GM18870 (cell line): ENCODE data around the gene AGBL4.

Experiments used
- ATAC-seq: cut with Tn5 transposase; IDR thresholded peaks from one replicate; pipeline ENCODE4 v1.9.1; 2021; ENCODE audit warnings: moderate library complexity; ENCODE audit not compliant: unreplicated experiment

Gene AGBL4

DNA sequence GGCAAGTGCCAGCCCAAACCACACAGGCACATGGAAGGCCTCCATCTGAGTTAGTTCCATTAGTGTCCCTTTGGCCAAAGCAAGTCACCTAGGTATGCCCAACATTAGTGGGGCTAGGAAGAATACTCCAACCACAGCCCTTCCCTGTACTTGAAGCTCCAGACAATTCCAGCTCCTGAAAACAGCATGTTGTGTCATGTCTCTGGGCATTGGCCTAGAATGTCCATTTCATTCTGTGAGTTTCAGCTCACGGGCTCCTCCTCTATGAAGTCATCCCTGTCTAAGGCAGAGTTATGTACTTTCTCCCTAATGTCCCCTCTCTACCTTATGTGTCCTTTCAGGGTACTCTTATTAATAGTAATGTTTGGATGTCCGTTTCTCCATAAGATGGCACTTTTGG, 1455.3 kb downstream of the AGBL4 start:
- no peak for ATAC-seq

DNA sequence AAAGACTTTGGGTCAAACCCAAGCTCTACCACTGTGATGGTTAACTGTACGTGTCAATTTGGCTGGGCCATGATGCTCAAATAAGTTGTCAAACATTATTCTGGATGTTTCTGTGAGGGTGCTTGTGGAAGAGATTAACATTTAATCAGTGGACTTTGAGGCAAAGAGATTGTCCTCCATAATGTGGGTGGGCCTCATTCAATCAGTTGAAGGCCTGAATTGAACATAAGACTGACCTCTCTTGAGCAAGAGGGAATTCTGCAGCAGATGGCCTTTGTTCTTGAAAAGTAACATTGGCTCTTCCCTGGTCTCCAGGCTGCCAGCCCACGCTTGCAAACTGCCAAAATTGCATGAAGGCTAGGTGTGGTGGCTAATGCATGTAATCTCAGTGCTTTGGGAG, 1457.3 kb downstream of the AGBL4 start:
- no peak for ATAC-seq

DNA sequence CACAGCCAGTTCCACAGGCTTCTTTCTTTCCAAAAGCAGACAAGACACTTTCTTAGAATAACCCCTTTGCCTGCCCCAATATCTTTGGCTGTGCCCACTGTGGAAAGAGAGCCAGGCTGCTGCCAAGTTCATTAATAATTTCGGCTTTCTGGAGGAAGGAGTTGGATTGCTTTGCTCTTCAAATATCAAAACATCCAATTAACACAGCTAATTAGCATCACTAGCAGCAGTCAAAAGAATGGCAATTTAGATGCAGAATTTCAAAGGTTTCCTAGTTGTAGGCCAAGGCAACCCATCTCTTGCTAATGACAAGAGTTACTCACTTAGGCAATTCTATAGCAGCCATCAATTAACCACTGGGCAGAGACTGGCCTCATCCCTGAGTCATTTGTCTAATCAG, 1460.7 kb downstream of the AGBL4 start:
- no peak for ATAC-seq

DNA sequence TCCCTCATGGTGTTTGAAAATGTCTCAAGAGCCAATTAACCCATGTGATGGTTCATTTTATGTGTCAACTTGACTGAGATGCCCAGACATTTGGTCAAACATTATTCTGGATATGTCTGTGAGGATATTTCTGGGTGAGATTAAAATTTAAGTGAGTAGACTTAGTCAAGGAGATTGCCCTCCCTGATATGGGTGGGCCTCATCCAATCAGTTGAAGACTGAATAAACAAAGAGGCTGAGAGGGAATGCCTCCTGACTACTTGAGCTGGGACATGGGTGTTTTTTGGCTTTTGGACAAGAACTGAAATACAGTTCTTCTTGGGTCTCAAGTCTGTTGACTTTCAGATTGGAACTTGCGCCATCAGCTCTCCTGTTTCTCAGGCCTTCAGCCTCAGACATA, 1462.3 kb downstream of the AGBL4 start:
- no peak for ATAC-seq

DNA sequence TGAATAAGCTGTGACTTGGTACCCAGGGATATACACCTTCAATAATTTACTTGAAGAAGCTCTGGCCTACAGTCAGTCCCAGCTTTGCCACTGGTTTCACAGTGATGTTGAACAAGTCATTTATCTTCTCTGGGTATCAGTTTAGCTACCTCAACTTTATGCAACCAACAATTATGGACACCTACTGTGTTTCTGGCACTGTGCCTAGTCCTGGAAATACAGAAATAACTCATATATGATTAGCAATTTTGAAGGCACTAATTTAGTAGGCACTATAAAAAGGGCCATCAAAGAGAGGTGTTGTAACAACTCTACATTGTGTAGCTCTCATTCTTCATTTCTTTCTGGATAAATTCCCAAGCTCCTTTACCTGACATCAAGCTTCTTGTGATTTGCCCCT, 1463.2 kb downstream of the AGBL4 start:
- no peak for ATAC-seq

DNA sequence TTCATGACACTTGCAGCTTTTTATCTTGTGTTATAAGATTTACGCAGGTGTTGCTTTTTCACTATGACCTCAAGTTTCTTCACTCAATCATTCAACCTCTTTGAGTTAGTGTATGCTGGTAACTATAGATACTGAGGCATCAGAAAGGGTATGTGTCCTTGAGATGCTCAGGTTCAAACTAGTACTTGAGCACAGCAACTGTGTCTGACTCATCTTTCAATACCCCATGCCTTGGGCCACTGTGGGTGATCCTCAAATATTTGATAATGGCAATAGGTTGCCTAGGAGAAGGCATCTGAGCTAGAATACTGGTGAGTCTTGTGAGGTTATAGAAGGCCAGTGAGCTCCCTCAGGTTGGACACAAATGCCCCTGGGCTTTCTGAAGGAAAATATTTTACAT, 1463.6 kb downstream of the AGBL4 start:
- ATAC-seq = no peak

DNA sequence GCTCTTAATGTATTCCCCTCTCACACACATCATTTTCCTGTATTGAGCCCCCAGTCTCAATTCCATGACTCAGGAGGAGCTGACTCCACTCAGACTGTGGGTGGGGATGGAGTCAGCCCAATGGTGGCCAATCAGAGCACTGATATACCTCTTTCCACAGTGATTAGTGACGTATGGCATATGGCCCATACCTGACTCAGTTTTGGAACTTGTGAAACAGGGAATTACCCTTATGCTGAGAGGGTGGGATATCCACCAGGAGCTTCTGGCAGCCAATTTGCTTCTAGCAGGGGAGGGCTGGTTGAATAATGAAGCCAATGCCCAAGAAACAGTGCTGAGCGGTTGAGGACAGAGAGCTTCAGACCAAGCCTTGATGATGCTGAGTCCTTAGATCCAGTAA, 1465.4 kb downstream of the AGBL4 start:
- ATAC-seq = no peak

DNA sequence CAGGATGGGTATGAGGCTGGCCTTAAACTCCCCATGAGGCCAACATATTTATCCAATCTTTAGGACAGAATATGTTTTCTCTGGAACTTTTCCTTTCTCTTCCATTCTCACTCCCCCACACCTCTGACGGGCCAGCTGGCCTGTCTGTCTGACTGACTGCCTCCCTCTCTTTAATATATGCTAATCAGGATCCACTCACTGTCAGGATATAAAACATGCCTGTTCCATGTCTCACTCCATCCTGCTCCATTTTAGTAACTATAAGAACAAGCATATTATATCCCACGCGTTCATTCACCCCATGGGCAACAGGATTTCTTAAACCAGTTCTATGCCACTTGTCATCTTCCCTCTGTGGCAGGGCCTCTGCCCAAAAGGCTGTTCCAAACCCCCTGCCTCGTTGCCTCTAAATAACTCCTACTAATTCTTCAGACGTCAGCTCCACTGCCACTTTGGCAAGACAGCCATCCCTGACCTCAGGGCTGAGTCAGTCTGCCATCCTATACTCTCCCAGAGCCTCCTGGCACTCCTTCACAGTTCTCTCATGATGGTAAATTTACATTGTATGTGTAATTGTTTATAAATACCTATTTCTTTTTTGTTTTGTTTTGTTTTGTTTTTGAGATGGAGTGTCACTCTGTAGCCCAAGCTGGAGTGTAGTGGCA, 1467.4 kb downstream of the AGBL4 start:
- ATAC-seq = no peak

DNA sequence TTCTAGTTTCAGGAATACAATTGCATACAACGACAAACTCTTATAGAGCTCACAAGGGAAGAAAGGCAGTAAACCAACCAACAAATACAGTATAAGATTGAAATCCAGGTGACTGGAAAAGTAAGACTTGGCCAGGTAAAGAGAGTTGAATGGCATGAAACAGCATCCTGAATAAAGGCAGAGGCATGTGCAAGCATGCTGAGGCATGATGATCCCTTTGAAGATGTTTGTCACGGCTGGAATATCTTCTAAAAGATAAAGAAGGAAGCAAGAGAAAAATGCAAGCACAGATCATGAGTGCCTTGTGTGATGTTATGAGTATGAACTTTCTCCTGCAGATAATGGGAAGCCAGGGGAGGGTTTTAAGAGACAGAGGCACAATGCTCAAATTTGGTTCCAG, 1468.5 kb downstream of the AGBL4 start:
- no peak for ATAC-seq

DNA sequence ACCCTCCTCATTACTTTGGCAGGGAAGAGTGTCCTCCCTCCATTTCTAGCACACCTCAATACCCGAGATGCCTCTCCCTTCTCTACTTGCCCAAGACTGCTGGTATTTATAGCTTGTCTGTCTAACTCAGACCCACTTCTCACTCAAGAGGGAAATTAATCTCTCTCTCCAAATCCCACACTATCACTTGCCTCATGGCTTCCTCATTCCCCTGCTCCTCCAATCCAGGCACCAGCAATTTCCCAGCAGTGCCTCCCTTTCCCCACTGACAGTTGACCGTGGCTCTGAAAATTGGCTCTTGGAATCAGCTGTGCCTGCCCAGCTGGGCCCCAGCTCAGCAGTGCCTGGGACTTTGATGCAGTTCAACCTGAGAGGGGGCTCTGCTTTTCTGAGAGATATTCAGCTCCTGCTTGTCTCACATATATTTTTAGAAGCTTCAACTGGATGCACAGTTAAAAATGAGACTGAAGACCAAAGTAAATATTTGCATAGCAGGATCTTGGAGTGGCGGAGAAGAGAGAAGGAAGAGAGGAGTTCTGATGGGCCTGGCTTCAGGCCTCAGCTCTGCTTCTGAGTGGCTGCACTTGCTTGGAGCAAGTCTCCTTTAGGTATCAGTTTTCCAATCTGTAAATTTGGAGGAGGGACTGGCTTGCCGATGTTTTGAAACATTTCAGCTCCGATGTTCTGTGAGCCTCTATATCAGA, 1470.7 kb downstream of the AGBL4 start:
- no peak for ATAC-seq

DNA sequence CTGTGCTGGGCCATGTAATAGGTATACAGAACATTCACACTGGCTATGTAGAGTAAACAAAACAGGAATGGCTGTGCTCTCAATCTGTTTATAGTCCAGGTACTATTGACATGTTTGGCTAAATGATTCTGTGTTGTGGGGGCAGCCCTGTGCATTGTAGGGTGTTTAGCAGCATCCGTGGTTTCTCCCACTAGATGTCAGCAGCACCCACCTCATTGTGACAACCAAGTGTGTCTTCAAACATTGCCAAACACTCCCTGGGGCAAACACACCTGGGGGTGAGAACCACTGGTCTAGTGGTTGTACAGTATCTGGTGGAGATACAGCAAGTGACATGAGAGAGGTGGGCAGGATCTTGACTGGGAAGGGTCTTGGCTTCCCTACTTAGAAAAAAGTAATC, 1471.3 kb downstream of the AGBL4 start:
- ATAC-seq = peak; percentile 43

DNA sequence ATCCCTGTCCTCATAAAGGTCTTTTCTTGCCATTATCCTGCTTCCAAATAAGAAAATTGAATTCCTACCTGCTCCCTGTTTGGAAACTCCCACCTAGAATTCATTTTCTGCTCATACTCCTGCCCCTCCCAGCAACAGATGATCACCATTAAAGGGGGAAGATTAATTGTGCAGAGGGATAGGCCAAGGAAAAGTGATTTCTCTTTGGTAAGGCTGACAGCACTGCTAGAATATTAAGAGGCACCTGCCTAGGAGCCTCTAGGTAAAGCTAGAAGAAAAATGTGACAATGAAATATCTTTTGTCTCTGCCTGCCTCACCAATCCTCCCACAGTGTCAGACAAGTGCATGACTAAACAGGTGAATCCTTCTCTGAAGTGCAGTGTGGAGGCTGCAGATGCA, 1474.8 kb downstream of the AGBL4 start:
- no peak for ATAC-seq

DNA sequence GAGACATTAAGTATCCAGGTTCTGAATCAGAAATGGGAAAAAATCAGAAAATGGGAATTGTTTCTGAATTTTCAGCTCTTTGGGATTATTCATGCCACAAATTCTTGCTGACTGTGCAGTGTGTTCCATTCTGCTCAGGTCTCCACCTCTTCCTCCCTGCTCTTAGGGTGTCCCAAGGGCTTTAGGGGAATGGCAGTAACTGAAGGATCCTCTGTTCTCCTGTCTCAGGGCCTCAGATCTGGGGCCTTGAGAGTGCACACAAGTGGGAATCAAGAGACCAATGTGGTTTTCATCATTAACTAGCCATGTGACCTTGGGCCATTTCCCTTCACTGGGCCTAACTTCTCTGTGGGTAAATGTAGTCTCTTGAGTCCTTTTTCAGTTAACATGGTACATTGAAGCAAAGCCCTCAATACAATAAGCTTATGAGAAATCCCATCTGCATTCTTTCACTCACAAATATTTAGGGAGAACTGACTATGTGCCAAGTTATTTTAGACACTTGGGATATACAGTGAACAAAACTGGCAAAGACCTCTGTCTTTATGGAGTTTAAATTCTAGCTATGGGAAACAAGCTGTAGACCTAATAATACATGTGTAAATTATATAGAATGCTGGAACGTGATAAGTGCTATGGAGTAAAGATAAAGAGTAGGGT, 1476.1 kb downstream of the AGBL4 start:
- no peak for ATAC-seq

DNA sequence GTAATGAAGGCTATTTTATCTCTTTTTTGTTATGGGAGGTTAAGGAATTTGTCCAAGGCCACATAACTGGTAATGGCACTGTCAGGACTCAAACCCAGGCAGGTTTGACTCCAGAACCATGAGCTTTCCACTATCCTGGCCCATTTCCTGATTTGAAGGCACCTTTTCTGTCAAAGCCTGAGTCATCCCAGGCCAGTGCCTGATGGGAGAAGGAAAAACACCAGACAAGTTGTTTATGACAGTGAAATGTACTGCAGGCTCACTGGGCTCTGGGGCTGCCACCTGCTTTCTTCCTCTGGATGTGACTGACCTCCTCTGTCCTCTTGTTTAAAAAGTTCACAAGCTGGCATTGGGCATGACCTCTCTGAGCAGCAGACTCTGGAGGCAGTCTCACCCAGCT, 1479.9 kb downstream of the AGBL4 start:
- no peak for ATAC-seq

DNA sequence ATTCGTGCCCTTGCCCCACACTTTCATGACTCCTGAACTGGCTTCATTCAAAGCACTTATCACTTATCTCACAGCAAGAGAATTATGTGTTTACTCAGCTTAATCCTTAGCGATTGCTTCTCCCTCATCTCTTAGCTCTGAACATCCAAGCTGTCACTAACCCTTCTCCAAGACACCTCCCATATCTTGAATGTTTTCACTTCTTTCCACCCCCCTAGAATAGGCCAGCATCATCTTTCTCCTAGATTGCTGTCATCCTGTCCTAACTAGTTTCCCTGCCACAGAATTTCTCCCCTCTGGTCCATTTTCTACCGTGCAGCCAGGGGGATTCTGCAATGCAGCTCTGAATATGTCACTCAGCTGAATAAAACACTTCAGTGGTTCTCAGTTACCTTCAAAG, 1483.2 kb downstream of the AGBL4 start:
- ATAC-seq = no peak

DNA sequence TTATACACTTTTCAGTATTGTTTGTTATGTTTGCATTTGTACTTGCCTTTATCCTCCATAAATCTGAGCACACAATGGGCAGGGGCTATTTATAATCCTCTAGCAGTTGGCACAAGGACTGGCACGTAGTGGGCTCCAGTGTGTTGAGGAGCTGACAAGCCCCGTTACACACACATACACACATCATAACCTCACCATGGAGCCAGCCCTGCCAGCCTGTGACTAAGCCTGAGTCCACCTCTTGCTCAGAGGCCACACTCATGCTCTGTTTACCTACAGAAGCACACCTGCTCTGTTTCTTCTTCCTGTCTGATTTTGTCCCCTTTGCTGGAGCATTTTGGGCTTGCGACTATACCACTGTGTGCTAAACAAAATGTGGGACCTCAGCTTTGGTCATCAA, 1487.3 kb downstream of the AGBL4 start:
- ATAC-seq = no peak

DNA sequence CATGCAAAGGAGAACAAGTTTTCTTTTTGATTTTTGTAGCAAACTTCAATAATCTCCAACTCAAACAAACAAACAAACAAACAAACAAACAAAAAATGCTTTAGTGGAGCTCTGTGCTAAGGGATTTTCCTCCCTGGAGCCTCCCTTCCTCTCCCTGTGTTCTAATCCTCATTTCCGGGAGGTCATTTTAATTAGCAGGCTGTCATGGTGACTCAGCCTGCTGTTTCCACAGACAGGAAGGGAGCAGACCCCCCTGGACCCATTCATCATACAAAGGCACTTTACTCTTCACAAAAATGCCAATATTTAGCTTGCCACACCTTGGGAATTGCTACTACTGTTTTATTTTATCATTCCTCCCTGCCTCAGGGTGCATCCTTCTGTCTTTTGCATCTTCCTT, 1490.8 kb downstream of the AGBL4 start:
- no peak for ATAC-seq

DNA sequence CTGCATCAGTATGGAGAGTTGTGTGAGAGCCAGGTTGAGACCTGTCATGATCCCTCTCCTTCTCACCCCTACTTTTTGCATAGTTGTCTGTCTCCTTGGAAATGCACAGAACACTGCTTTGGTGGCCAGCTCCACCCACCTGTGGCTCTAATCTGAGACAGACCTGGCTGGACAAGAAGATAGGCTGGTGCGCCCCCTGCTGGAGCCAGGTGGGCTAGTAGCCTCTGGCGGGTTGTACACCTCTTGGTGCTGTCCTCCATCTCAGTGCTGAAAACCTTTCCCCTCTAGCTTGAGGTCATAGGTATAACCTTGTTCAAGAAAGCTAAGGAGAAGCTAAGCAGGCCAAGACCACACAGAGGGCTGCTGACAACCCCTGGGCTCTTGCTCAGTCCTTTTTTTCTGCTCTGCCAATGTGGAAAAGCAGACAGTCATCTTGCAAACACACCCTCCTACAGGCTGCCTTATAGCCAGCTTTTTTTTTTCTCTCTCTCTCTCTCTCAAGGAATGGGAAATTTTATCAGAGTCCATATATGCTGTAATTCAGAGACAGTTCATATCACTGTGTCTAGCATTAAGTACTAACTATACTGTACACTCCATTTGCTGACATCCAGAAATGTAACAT, 1492.9 kb downstream of the AGBL4 start:
- peak; percentile 65 for ATAC-seq

DNA sequence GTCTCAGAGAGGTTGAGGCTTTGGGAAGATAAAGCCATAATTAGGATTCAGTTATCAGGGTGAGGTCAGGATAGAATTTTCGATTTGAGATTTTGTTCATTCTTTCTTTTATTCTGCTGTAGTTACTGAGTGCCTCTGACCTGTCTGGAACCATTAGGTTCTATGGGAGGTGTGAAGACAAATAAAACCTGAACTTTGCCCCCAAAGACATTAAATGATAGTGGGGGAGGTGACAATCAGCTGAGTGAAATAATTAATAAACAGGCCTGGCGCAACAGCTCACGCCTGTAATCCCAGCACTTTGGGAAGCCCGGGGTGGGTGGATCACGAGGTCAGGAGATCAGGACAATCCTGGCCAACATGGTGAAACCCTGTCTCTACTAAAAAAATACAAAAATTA, 1496.7 kb downstream of the AGBL4 start:
- ATAC-seq = no peak

DNA sequence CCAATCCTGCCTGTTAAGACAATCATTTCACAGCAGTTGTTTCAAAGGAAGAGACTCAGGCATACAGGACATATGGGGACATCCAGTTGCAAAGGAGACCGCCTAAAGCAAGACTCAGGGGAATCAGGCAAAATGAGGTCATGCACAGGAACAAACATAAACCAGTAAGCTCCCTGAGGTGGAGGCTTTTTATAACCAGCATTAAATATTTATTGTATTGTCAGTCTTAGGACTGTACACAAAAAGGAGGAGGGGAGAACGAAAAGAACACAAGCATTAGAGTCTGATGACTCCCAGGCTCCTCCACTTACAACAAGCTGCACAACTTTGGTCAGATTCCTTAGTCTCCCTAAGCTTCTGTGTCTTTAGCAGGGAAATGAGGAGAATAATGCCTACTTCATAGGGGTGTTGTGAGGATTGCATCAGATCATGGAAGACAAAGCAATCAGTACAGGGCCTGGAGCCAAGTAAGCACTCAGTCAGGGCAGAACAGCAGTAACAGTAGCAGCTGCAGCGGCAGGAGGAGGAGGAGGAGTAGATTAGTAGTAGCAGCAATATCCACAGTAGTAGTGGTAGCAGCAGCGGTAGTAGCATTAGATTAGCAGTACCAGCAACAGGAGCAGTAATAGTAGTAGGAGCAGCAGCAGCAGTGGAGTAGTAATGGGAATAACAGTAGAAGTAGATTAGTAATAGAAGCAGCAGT, 1497.6 kb downstream of the AGBL4 start:
- ATAC-seq = no peak

DNA sequence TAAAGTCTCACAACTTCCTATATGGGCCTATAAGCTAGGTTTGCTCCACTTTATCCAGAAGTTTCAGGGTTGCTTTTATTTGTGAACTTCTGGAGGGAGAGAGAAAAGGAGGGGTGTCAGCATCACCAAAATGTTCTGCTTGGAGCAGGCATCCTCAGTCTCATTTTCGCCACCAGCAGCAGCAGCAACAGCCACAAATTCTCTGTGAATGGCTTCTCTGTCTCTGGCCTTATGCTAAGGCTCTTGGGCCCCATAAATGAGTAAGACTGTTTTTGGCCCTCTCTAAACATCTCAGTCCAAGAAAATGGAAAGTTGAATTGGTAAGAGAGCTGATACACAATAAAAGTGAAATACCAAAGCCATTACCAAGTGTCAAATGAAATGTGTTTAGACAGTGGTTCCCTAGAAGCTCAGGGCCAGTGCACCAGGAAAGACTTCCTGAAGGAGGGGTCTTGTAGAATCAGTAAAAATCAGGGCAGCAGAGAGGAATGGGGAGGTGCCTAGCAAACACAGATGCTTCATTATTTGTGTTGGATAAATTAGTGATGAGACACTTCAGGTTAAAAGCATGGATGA, 1498.8 kb downstream of the AGBL4 start:
- no peak for ATAC-seq
